ENCODE data around the gene ORM2.

The ORM2 gene

GRCh38 chr9:114338187-114338586, 8.5 kb downstream of the ORM2 start:
- TF ChIP-seq CTCF (conservative IDR thresholded peaks at IDR 0.05; ENCODE audit: control insufficient read depth, insufficient read depth, low read depth, low read length): no peak
- no peak for DNase-seq (ENCODE audit: low read depth)
- H3K4me3 ChIP-seq (ENCODE audit: control insufficient read depth, low read depth, low read length): no peak overlapping the region

- peak; percentile 93 for TF ChIP-seq CTCF (conservative IDR thresholded peaks at IDR 0.05; ENCODE audit: control insufficient read depth, insufficient read depth, low read depth, low read length)
Observed at GRCh38 chr9:114339130-114339908, 9.7 kb downstream of the ORM2 start.

GRCh38 chr9:114341152-114341830, 11.6 kb downstream of the ORM2 start:
- TF ChIP-seq CTCF (conservative IDR thresholded peaks at IDR 0.05; ENCODE audit: control insufficient read depth, insufficient read depth, low read depth, low read length): no peak
- H3K4me3 ChIP-seq (ENCODE audit: control insufficient read depth, low read depth, low read length): no peak overlapping the region
- DNase-seq (ENCODE audit: low read depth): no peak

More at GRCh38 chr9:114339130-114339908, 9.7 kb downstream of the ORM2 start:
- DNase-seq (ENCODE audit: low read depth): peak; percentile 60
- no peak overlapping the region for H3K4me3 ChIP-seq (ENCODE audit: control insufficient read depth, low read depth, low read length)

- no peak for TF ChIP-seq CTCF (conservative IDR thresholded peaks at IDR 0.05; ENCODE audit: control insufficient read depth, insufficient read depth, low read depth, low read length)
- no peak for DNase-seq (ENCODE audit: low read depth)
- H3K4me3 ChIP-seq (ENCODE audit: control insufficient read depth, low read depth, low read length): no peak overlapping the region
Observed at GRCh38 chr9:114341991-114342390, 12.3 kb downstream of the ORM2 start.

- TF ChIP-seq CTCF (conservative IDR thresholded peaks at IDR 0.05; ENCODE audit: control insufficient read depth, insufficient read depth, low read depth, low read length): no peak
- H3K4me3 ChIP-seq (ENCODE audit: control insufficient read depth, low read depth, low read length): no peak overlapping the region
- DNase-seq (ENCODE audit: low read depth): no peak
Observed at GRCh38 chr9:114342755-114343440, 13.2 kb downstream of the ORM2 start.

- peak; percentile 32 for DNase-seq (ENCODE audit: low read depth)
- TF ChIP-seq CTCF (conservative IDR thresholded peaks at IDR 0.05; ENCODE audit: control insufficient read depth, insufficient read depth, low read depth, low read length): no peak
- no peak overlapping the region for H3K4me3 ChIP-seq (ENCODE audit: control insufficient read depth, low read depth, low read length)
Observed at GRCh38 chr9:114343471-114344187, 14.0 kb downstream of the ORM2 start.
